Peyer's patch (tissue), 4 donors: ENCODE measurements around the gene AHSP.

ENCODE experiments used
- POLR2A ChIP-seq, 2 donors: fragments of 450-650 bp; IDR thresholded peaks; one replicate each; pipeline ENCODE4 v1.5.1; 2017; ENCODE audit warnings: antibody characterized with exemption in 2 of 2, mild to moderate bottlenecking in 2 of 2, moderate library complexity in 2 of 2
- TF ChIP-seq, protein P1 (sequence below), 6 experiments: fragments of 450-650 bp in 4 of 6; fragments of 200-600 bp in 2 of 6; sonication (generic) in 1 of 6; IDR thresholded peaks; one replicate each; pipeline ENCODE4 v1.5.1; 2017 to 2019; ENCODE audit warnings: antibody characterized with exemption in 6 of 6, mild to moderate bottlenecking in 3 of 6, moderate library complexity in 1 of 6

- TF ChIP-seq, protein P1, sequence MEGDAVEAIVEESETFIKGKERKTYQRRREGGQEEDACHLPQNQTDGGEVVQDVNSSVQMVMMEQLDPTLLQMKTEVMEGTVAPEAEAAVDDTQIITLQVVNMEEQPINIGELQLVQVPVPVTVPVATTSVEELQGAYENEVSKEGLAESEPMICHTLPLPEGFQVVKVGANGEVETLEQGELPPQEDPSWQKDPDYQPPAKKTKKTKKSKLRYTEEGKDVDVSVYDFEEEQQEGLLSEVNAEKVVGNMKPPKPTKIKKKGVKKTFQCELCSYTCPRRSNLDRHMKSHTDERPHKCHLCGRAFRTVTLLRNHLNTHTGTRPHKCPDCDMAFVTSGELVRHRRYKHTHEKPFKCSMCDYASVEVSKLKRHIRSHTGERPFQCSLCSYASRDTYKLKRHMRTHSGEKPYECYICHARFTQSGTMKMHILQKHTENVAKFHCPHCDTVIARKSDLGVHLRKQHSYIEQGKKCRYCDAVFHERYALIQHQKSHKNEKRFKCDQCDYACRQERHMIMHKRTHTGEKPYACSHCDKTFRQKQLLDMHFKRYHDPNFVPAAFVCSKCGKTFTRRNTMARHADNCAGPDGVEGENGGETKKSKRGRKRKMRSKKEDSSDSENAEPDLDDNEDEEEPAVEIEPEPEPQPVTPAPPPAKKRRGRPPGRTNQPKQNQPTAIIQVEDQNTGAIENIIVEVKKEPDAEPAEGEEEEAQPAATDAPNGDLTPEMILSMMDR (IDR thresholded peaks at IDR 0.05) = no peak
- TF ChIP-seq POLR2A (IDR thresholded peaks at IDR 0.05) = no peak
Observed at GRCh38 chr16:31532896-31533295, 5.2 kb downstream of the AHSP start.
